Activated effector memory CD4-positive, alpha-beta T cell treated with anti-CD3 and anti-CD28 coated beads, Interleukin-2, amount 50 U/mL, for 16 hours (primary cell): Measurements from ENCODE around the gene PARVA.

Experiments used
- DNase-seq: peaks from one replicate; pipeline ENCODE4 v3.0.0-alpha.2; 2020

Gene PARVA

GRCh38 chr11:12433571-12434324 is 56.4 kb downstream of the PARVA start:
- no peak for DNase-seq

GRCh38 chr11:12434325-12434654 is 56.9 kb downstream of the PARVA start:
- DNase-seq: no peak

GRCh38 chr11:12435264-12435663 is 57.9 kb downstream of the PARVA start:
- no peak for DNase-seq

GRCh38 chr11:12436266-12436665 is 58.9 kb downstream of the PARVA start:
- no peak for DNase-seq

- no peak for DNase-seq
Measured at GRCh38 chr11:12438291-12438690, 60.9 kb downstream of the PARVA start.

- no peak for DNase-seq
Measured at GRCh38 chr11:12439615-12440014, 62.2 kb downstream of the PARVA start.

- DNase-seq: no peak
Measured at GRCh38 chr11:12440565-12440964, 63.2 kb downstream of the PARVA start.

GRCh38 chr11:12441231-12441861 is 64.0 kb downstream of the PARVA start:
- no peak for DNase-seq

GRCh38 chr11:12444601-12445000 is 67.2 kb downstream of the PARVA start:
- no peak for DNase-seq

GRCh38 chr11:12445001-12445400 is 67.6 kb downstream of the PARVA start:
- no peak for DNase-seq

- no peak for DNase-seq
Measured at GRCh38 chr11:12446863-12447262, 69.5 kb downstream of the PARVA start.

GRCh38 chr11:12448131-12448939 is 71.0 kb downstream of the PARVA start:
- DNase-seq: no peak

- no peak for DNase-seq
Measured at GRCh38 chr11:12449961-12450715, 72.8 kb downstream of the PARVA start.

GRCh38 chr11:12451179-12451814 is 73.9 kb downstream of the PARVA start:
- no peak for DNase-seq

GRCh38 chr11:12453243-12453642 is 75.9 kb downstream of the PARVA start:
- DNase-seq: no peak

GRCh38 chr11:12454782-12455181 is 77.4 kb downstream of the PARVA start:
- DNase-seq: no peak

- DNase-seq: no peak
Measured at GRCh38 chr11:12455938-12456337, 78.6 kb downstream of the PARVA start.

- DNase-seq: no peak
Measured at GRCh38 chr11:12456651-12457579, 79.5 kb downstream of the PARVA start.

- no peak for DNase-seq
Measured at GRCh38 chr11:12458042-12458441, 80.7 kb downstream of the PARVA start.

- no peak for DNase-seq
Measured at GRCh38 chr11:12459374-12459773, 82.0 kb downstream of the PARVA start.

GRCh38 chr11:12459865-12460444 is 82.6 kb downstream of the PARVA start:
- DNase-seq: no peak
